A673 (cell line): ENCODE measurements around the gene ENDOU. TPM values are rescaled to one million over a fixed set of nuclear protein-coding genes. Genes with fewer than 3 reads are reported as not detected.

ENCODE experiments used
- BruUV-seq: library from RNA; stranded (reverse); fragments of 400-500 nt; replicated peaks from 2 replicates; lab custom pipeline; 2021; lab: Mats Ljungman, UMichigan
- CTCF ChIA-PET: fragments of 300-600 bp; sonication (Branson Sonifier 250); formaldehyde crosslinking; loops from one replicate; lab custom pipeline; 2022; ENCODE audit warnings: antibody characterized with exemption; lab: Charles Lee
- POLR2A ChIA-PET: fragments of 300-600 bp; sonication (Branson Sonifier 250); formaldehyde crosslinking; loops from one replicate; lab custom pipeline; 2022; ENCODE audit warnings: antibody characterized with exemption; ENCODE audit not compliant: low non-redundant PET; lab: Charles Lee
- DNase-seq: peaks from one replicate; pipeline ENCODE4 v3.0.0-alpha.2; 2015; ENCODE audit warnings: low spot score
- H3K27ac ChIP-seq: fragments of 200-600 bp; sonication (generic); 2 replicates; pipeline ENCODE4 v1.5.1; 2016; ENCODE audit warnings: mixed run types, low read depth, mild to moderate bottlenecking, mixed read lengths, antibody characterized with exemption, low read length; ENCODE audit not compliant: poor library complexity, severe bottlenecking
- H3K27me3 ChIP-seq: fragments of 200-600 bp; sonication (generic); replicated peaks from 2 replicates; pipeline ENCODE4 v1.6.1; 2017; ENCODE audit warnings: mixed run types, low read depth, mild to moderate bottlenecking, mixed read lengths, antibody characterized with exemption, low read length; ENCODE audit not compliant: insufficient read depth, poor library complexity
- H3K36me3 ChIP-seq: fragments of 200-600 bp; sonication (generic); 2 replicates; pipeline ENCODE4 v1.6.1; 2016; ENCODE audit warnings: mixed run types, mild to moderate bottlenecking, mixed read lengths, antibody characterized with exemption, low read length; ENCODE audit not compliant: insufficient read depth, poor library complexity, severe bottlenecking
- H3K4me1 ChIP-seq: fragments of 200-600 bp; sonication (generic); 2 replicates; pipeline ENCODE4 v1.6.1; 2017; ENCODE audit warnings: mixed run types, mild to moderate bottlenecking, mixed read lengths, antibody characterized with exemption, low read length; ENCODE audit not compliant: insufficient read depth, poor library complexity, severe bottlenecking
- H3K4me3 ChIP-seq: fragments of 200-600 bp; sonication (generic); 2 replicates; pipeline ENCODE4 v1.5.1; 2016; ENCODE audit warnings: low read depth, mixed run types, mild to moderate bottlenecking, mixed read lengths, low read length; ENCODE audit not compliant: poor library complexity, severe bottlenecking
- H3K9me3 ChIP-seq: fragments of 200-600 bp; sonication (generic); 2 replicates; pipeline ENCODE4 v1.6.1; 2016; ENCODE audit warnings: mixed run types, low read depth, mild to moderate bottlenecking, mixed read lengths, antibody characterized with exemption, low read length; ENCODE audit not compliant: poor library complexity, severe bottlenecking
- EZH2 ChIP-seq: fragments of 200-600 bp; sonication (generic); IDR thresholded peaks from 2 replicates; pipeline ENCODE4 v1.6.1; 2017; ENCODE audit warnings: borderline replicate concordance, low read depth, mild to moderate bottlenecking, mixed read lengths, antibody characterized with exemption, low read length; ENCODE audit not compliant: poor library complexity, severe bottlenecking
- intact Hi-C: fragments of 100-400 bp; cut with micrococcal nuclease; formaldehyde crosslinking; loops from one replicate; pipeline ENCODE4 v1.10.0; 2022; ENCODE audit not compliant: unreplicated experiment
- total RNA-seq: library from RNA; stranded (reverse); gene quantifications from 2 replicates; pipeline ENCODE4 v1.2.3, GENCODE V29; 2021
- TF ChIP-seq, protein P1 (sequence below): fragments of 300-800, 200-600 bp; sonication (generic); conservative IDR thresholded peaks from 2 replicates; pipeline ENCODE4 v1.5.1; 2017; ENCODE audit warnings: low read depth, mild to moderate bottlenecking, antibody characterized with exemption, low read length, moderate library complexity, mixed read lengths

The ENDOU gene
- total RNA-seq, 1 experiment from 2014 or later = 0.58 TPM

DNA sequence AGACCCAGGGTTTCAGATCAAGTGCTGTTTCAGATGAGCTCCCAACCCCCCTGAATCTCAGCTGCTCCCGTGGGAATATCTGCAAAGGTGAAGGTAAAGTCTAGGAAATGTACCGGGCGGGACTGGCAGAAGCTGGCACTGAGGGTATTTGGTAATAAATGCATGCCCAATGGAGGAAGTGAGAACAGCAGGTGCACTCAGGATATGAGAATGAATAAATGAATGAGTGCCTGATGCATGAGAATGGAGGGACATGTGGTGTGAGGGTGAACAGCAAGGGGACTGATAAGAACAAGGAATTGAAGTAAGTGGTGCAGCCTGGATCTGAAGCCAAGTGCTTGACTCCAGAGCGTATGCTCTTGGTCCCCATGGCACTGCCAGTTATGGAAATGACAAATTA is 21.8 kb upstream of the ENDOU start:
- ChIA-PET CTCF (no interaction called here), POLR2A (no interaction called here)
- no peak for TF ChIP-seq EZH2
- TF ChIP-seq, protein P1, sequence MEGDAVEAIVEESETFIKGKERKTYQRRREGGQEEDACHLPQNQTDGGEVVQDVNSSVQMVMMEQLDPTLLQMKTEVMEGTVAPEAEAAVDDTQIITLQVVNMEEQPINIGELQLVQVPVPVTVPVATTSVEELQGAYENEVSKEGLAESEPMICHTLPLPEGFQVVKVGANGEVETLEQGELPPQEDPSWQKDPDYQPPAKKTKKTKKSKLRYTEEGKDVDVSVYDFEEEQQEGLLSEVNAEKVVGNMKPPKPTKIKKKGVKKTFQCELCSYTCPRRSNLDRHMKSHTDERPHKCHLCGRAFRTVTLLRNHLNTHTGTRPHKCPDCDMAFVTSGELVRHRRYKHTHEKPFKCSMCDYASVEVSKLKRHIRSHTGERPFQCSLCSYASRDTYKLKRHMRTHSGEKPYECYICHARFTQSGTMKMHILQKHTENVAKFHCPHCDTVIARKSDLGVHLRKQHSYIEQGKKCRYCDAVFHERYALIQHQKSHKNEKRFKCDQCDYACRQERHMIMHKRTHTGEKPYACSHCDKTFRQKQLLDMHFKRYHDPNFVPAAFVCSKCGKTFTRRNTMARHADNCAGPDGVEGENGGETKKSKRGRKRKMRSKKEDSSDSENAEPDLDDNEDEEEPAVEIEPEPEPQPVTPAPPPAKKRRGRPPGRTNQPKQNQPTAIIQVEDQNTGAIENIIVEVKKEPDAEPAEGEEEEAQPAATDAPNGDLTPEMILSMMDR = no peak
- Histone ChIP-seq H3K4me3 (no peak overlapping the region), H3K27ac (no peak overlapping the region), H3K27me3 (no peaks in the 10 kb centered on the region), H3K36me3 (no peaks in the 10 kb centered on the region), H3K9me3 (no peaks in the 10 kb centered on the region), H3K4me1 (peaks cover 8% of the 10 kb centered on the region)
- BruUV-seq = no TSS peak
- intact Hi-C loops = no loop called here
- peak; percentile 25 for DNase-seq

DNA sequence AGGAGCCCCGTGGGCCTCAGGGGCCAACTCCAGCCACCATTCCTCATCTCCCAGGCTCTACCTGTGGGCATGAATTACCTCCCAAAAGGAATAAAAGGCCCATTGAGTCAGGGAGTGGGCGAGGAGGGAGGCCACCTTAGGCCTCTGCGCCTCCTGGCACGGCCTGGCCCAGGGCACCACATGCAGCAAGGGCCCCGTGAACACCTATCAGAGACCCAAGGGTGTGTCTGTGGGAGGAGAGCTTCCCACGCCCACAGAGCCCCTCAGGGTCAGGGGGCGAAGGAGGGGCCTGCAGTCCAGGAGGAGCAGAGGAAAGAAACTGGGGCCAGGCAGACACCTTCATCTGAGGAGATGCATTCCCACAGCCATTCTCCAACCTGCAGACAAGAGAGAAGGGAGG is 21.2 kb upstream of the ENDOU start:
- intact Hi-C loops = no loop called here
- peaks cover 14% of the 10 kb centered on the region for H3K4me1 ChIP-seq
- no peak for TF ChIP-seq EZH2
- TF ChIP-seq, protein P1 = no peak
- peak overlapping the region; percentile 13 for H3K27ac ChIP-seq
- CTCF ChIA-PET = no interaction called here
- H3K9me3 ChIP-seq = no peaks in the 10 kb centered on the region
- no peak for DNase-seq
- no peaks in the 10 kb centered on the region for H3K27me3 ChIP-seq
- H3K4me3 ChIP-seq = no peak overlapping the region
- no peaks in the 10 kb centered on the region for H3K36me3 ChIP-seq
- BruUV-seq = no TSS peak
- POLR2A ChIA-PET = no interaction called here

DNA sequence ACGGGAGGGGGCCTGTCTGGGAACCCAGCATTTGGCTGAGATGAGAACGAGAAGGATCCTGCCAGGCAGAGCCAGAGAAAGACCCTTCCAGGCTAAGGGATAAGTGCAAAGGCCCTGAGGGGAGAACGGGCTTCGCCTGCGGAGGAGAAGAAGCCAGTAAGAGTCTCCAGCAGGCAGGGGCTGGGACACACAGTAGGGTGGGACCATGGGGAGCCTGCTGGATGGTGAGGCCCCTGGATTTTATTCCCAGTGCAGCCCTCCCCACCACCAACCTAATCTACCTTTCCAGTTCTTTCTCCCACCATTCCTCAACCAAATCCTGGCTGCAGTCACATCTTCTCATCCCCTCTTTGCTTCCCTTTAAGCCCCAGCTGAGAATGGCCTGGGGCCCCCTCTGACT is 20.8 kb upstream of the ENDOU start:
- ChIA-PET CTCF (no interaction called here), POLR2A (no interaction called here)
- Histone ChIP-seq H3K27ac (no peak overlapping the region), H3K36me3 (no peaks in the 10 kb centered on the region), H3K27me3 (no peaks in the 10 kb centered on the region), H3K4me1 (peaks cover 19% of the 10 kb centered on the region), H3K9me3 (no peaks in the 10 kb centered on the region), H3K4me3 (no peak overlapping the region)
- no TSS peak for BruUV-seq
- DNase-seq = no peak
- no peak for TF ChIP-seq EZH2
- TF ChIP-seq, protein P1 = no peak
- intact Hi-C loops = no loop called here
